HepG2 (cell line): ENCODE data around the gene TBC1D24. TPM values are rescaled to one million over a fixed set of nuclear protein-coding genes. Genes with fewer than 3 reads are reported as not detected.

Experiments used
- E2F2 ChIP-seq: sonication (generic); formaldehyde crosslinking; IDR thresholded peaks from 2 replicates; pipeline ENCODE4 v1.4.0; 2020; ENCODE audit warnings: missing genetic modification reagents, borderline replicate concordance
- ESRRA ChIP-seq: sonication (generic); formaldehyde crosslinking; IDR thresholded peaks from 2 replicates; pipeline ENCODE4 v1.5.1; 2020; ENCODE audit warnings: mild to moderate bottlenecking, low read depth, missing genetic modification reagents
- PBX3 ChIP-seq: sonication (generic); formaldehyde crosslinking; IDR thresholded peaks from 2 replicates; pipeline ENCODE4 v1.8.1; 2023; ENCODE audit warnings: missing genetic modification reagents, inconsistent platforms, borderline replicate concordance
- RFXANK ChIP-seq: IDR thresholded peaks from 2 replicates; pipeline ENCODE4 v1.6.1; 2016
- TFDP2 ChIP-seq: sonication (generic); formaldehyde crosslinking; IDR thresholded peaks from 2 replicates; pipeline ENCODE4 v1.4.0; 2020; ENCODE audit warnings: missing genetic modification reagents
- ZFP90 ChIP-seq: sonication (generic); formaldehyde crosslinking; IDR thresholded peaks from 2 replicates; pipeline ENCODE4 v1.8.0; 2022; ENCODE audit warnings: missing genetic modification reagents, mild to moderate bottlenecking, inconsistent platforms, borderline replicate concordance
- ZNF282 ChIP-seq: fragments of 450-650 bp; IDR thresholded peaks from 2 replicates; pipeline ENCODE4 v1.6.1; 2018; ENCODE audit not compliant: partially characterized antibody
- ZNF407 ChIP-seq: sonication (generic); formaldehyde crosslinking; IDR thresholded peaks from one replicate; pipeline ENCODE4 v1.5.1; 2020; ENCODE audit warnings: mild to moderate bottlenecking, missing genetic modification reagents; ENCODE audit errors: not compliant biosample characterization
- ZNF713 ChIP-seq: sonication (generic); formaldehyde crosslinking; IDR thresholded peaks from 2 replicates; pipeline ENCODE4 v1.4.0; 2020; ENCODE audit warnings: mild to moderate bottlenecking, missing genetic modification reagents
- ZNF780A ChIP-seq: sonication (generic); formaldehyde crosslinking; IDR thresholded peaks from 2 replicates; pipeline ENCODE4 v1.8.0; 2022; ENCODE audit warnings: mild to moderate bottlenecking, missing genetic modification reagents, moderate library complexity
- ZNF816 ChIP-seq: sonication (generic); formaldehyde crosslinking; IDR thresholded peaks from 2 replicates; pipeline ENCODE4 v1.8.0; 2022; ENCODE audit warnings: missing genetic modification reagents, mild to moderate bottlenecking, borderline replicate concordance
- ZNF891 ChIP-seq: sonication (generic); formaldehyde crosslinking; IDR thresholded peaks from 2 replicates; pipeline ENCODE4 v1.5.0; 2020; ENCODE audit warnings: mild to moderate bottlenecking, missing genetic modification reagents
- polyA plus RNA-seq, 8 experiments: library from polyadenylated mRNA; depleted of rRNA in 3 of 8; stranded (reverse) in 7 of 8; unstranded in 1 of 8; fragments of >200 nt; fragmentation: Illumina TruSeq in 4 of 8; extraction: Trizol in 4 of 8; gene quantifications; 2 replicates each; pipeline versions ENCODE4 v1.2.1 to v1.2.3, GENCODE V29; 2011 to 2016; ENCODE audit warnings: low read depth in 4 of 8, missing spikeins in 1 of 8, mixed read lengths in 1 of 8; ENCODE audit not compliant: insufficient read depth in 1 of 8
- total RNA-seq, 5 experiments: library from RNA; depleted of rRNA; stranded (reverse); fragments of >200 nt; fragmentation: Illumina TruSeq; extraction: Trizol; gene quantifications; 2 replicates each; pipeline ENCODE4 v1.2.3, GENCODE V29; 2016; ENCODE audit warnings: low read depth in 1 of 5
- TF ChIP-seq, protein P1 (sequence below): sonication (generic); formaldehyde crosslinking; IDR thresholded peaks from 2 replicates; pipeline ENCODE4 v1.9.0; 2021; ENCODE audit warnings: missing genetic modification reagents, borderline replicate concordance

The TBC1D24 gene
- total and polyA plus RNA-seq, 2 of the 13 experiments (the other 11 are each of a cell fraction or from before 2014, with no cell fraction given) = 7.7 to 13.7 TPM

- TF ChIP-seq ZNF407 (CRISPR knock-in tag) (no peak), PBX3 (CRISPR knock-in tag) (no peak), ZNF713 (CRISPR knock-in tag) (no peak), TFDP2 (no peak), ZNF780A (CRISPR knock-in tag) (no peak), ZNF282 (no peak), ZNF816 (no peak), E2F2 (CRISPR knock-in tag) (no peak), ZNF891 (CRISPR knock-in tag) (no peak), ESRRA (peak; percentile 17), RFXANK (no peak), ZFP90 (CRISPR knock-in tag) (peak; percentile 46; the same call in 1 of the 2 replicates)
- TF ChIP-seq, protein P1, sequence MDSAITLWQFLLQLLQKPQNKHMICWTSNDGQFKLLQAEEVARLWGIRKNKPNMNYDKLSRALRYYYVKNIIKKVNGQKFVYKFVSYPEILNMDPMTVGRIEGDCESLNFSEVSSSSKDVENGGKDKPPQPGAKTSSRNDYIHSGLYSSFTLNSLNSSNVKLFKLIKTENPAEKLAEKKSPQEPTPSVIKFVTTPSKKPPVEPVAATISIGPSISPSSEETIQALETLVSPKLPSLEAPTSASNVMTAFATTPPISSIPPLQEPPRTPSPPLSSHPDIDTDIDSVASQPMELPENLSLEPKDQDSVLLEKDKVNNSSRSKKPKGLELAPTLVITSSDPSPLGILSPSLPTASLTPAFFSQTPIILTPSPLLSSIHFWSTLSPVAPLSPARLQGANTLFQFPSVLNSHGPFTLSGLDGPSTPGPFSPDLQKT = no peak
Observed at GRCh38 chr16:2513405-2514332, 38.7 kb downstream of the TBC1D24 start, which contains the start of gene ATP6V0C (continued).
